BLaER1 treated with 17β-estradiol and CSF1 and Interleukin-3, amounts not matched to agents 10 nM and 100 nM (cell line): ENCODE data around the gene PHF19.

ENCODE experiments used
- H3K27ac ChIP-seq, 11 experiments: shearing (Covaris generic); formaldehyde crosslinking; 2 replicates each; pipeline ENCODE4 v1.8.1; 2022
- H3K27me3 ChIP-seq, 11 experiments: shearing (Covaris generic); formaldehyde crosslinking; 2 replicates each; pipeline ENCODE4 v1.8.1; 2022
- H3K36me3 ChIP-seq, 11 experiments: shearing (Covaris generic); formaldehyde crosslinking; 2 replicates each; pipeline ENCODE4 v1.8.1; 2022
- H3K4me1 ChIP-seq, 10 experiments: shearing (Covaris generic); formaldehyde crosslinking; 2 replicates each; pipeline ENCODE4 v1.8.1; 2022
- H3K4me2 ChIP-seq, 11 experiments: shearing (Covaris generic); formaldehyde crosslinking; 2 replicates each; pipeline ENCODE4 v1.8.1; 2022
- H3K4me3 ChIP-seq, 10 experiments: shearing (Covaris generic); formaldehyde crosslinking; 2 replicates each; pipeline ENCODE4 v1.8.1; 2022
- H3K9ac ChIP-seq, 11 experiments: shearing (Covaris generic); formaldehyde crosslinking; 2 replicates each; pipeline ENCODE4 v1.8.1; 2022
- H3K9me3 ChIP-seq, 11 experiments: shearing (Covaris generic); formaldehyde crosslinking; replicated peaks in 1 of 11; 2 replicates each; pipeline ENCODE4 v1.8.1; 2022
- H4K20me1 ChIP-seq, 11 experiments: shearing (Covaris generic); formaldehyde crosslinking; 2 replicates each; pipeline ENCODE4 v1.8.1; 2022
- Cebpa-rat ChIP-seq, 11 experiments: shearing (Covaris generic); IDR thresholded peaks; 2 replicates each; pipeline ENCODE4 v1.8.1; 2022

Gene PHF19

GRCh38 chr9:120839146-120839545 is 37.8 kb downstream of the PHF19 start:
- H3K36me3 ChIP-seq = no peaks in the 10 kb centered on the region; a peak in 1 of 22 replicates
- peaks cover 0 to 10% (median 3%) of the 10 kb centered on the region in 10 experiments; a peak in 3 of 20 replicates for H3K4me1 ChIP-seq
- H3K9me3 ChIP-seq = peaks cover 18 to 34% (median 31%) of the 10 kb centered on the region in 11 experiments
- no peak for TF ChIP-seq Cebpa-rat (IDR thresholded peaks at IDR 0.05)
- H4K20me1 ChIP-seq = no peaks in the 10 kb centered on the region
- no peak overlapping the region for H3K9ac ChIP-seq
- no peak overlapping the region for H3K27ac ChIP-seq
- no peak overlapping the region for H3K4me2 ChIP-seq
- H3K27me3 ChIP-seq = peaks cover 24 to 31% (median 27%) of the 10 kb centered on the region in 11 experiments
- no peak overlapping the region for H3K4me3 ChIP-seq

- no peaks in the 10 kb centered on the region for H4K20me1 ChIP-seq
- no peak overlapping the region for H3K4me3 ChIP-seq
- H3K36me3 ChIP-seq = no peaks in the 10 kb centered on the region; a peak in 1 of 22 replicates
- TF ChIP-seq Cebpa-rat (IDR thresholded peaks at IDR 0.05) = no peak
- H3K4me2 ChIP-seq = no peak overlapping the region
- H3K9ac ChIP-seq = no peak overlapping the region
- H3K9me3 ChIP-seq = peaks cover 7 to 22% (median 19%) of the 10 kb centered on the region in 11 experiments
- H3K4me1 ChIP-seq = peaks cover 0 to 6% (median 2%) of the 10 kb centered on the region in 10 experiments; a peak in 3 of 20 replicates
- peaks cover 13 to 18% (median 15%) of the 10 kb centered on the region in 11 experiments for H3K27me3 ChIP-seq
- no peak overlapping the region for H3K27ac ChIP-seq
Observed at GRCh38 chr9:120837921-120838320, 39.1 kb downstream of the PHF19 start.

- Histone ChIP-seq H3K9ac (no peak overlapping the region), H3K4me3 (no peak overlapping the region), H3K36me3 (0 out of 22 replicates have a peak, but pooled peaks cover 0 to 9% (median 0%) of the 10 kb centered on the region in 11 experiments), H3K27me3 (no peaks in the 10 kb centered on the region), H3K9me3 (no peaks in the 10 kb centered on the region), H4K20me1 (no peaks in the 10 kb centered on the region), H3K4me2 (no peak overlapping the region), H3K4me1 (no peaks in the 10 kb centered on the region), H3K27ac (no peak overlapping the region)
- TF ChIP-seq Cebpa-rat (IDR thresholded peaks at IDR 0.05) = no peak
Observed at GRCh38 chr9:120833325-120833724, 43.7 kb downstream of the PHF19 start.

- Histone ChIP-seq H3K9ac (no peak overlapping the region), H3K4me1 (no peaks in the 10 kb centered on the region), H3K4me3 (no peak overlapping the region), H4K20me1 (no peaks in the 10 kb centered on the region), H3K27me3 (no peaks in the 10 kb centered on the region), H3K36me3 (0 out of 22 replicates have a peak, but pooled peaks cover 0 to 9% (median 0%) of the 10 kb centered on the region in 11 experiments), H3K9me3 (no peaks in the 10 kb centered on the region), H3K27ac (no peak overlapping the region), H3K4me2 (no peak overlapping the region)
- no peak for TF ChIP-seq Cebpa-rat (IDR thresholded peaks at IDR 0.05)
Observed at GRCh38 chr9:120832807-120833206, 44.2 kb downstream of the PHF19 start.

GRCh38 chr9:120830865-120831264 is 46.1 kb downstream of the PHF19 start:
- no peak for TF ChIP-seq Cebpa-rat (IDR thresholded peaks at IDR 0.05)
- no peaks in the 10 kb centered on the region for H3K4me1 ChIP-seq
- H3K27me3 ChIP-seq = no peaks in the 10 kb centered on the region
- H4K20me1 ChIP-seq = no peaks in the 10 kb centered on the region
- H3K36me3 ChIP-seq = peaks cover 0 to 13% (median 0%) of the 10 kb centered on the region in 11 experiments; a peak in 2 of 22 replicates
- H3K9ac ChIP-seq = no peak overlapping the region
- peaks cover 0 to 6% (median 2%) of the 10 kb centered on the region in 11 experiments; a peak in 4 of 22 replicates for H3K9me3 ChIP-seq
- H3K27ac ChIP-seq = no peak overlapping the region
- H3K4me3 ChIP-seq = no peak overlapping the region
- H3K4me2 ChIP-seq = no peak overlapping the region

- no peaks in the 10 kb centered on the region for H3K4me1 ChIP-seq
- H3K9me3 ChIP-seq = peaks cover 0 to 11% (median 5%) of the 10 kb centered on the region in 11 experiments; a peak in 5 of 22 replicates
- no peak overlapping the region for H3K4me2 ChIP-seq
- peaks cover 0 to 13% (median 0%) of the 10 kb centered on the region in 11 experiments; a peak in 2 of 22 replicates for H3K36me3 ChIP-seq
- H4K20me1 ChIP-seq = no peaks in the 10 kb centered on the region
- no peak for TF ChIP-seq Cebpa-rat (IDR thresholded peaks at IDR 0.05)
- no peak overlapping the region for H3K9ac ChIP-seq
- no peaks in the 10 kb centered on the region for H3K27me3 ChIP-seq
- H3K27ac ChIP-seq = no peak overlapping the region
- no peak overlapping the region for H3K4me3 ChIP-seq
Observed at GRCh38 chr9:120830151-120830550, 46.8 kb downstream of the PHF19 start.

- no peaks in the 10 kb centered on the region for H4K20me1 ChIP-seq
- no peaks in the 10 kb centered on the region for H3K4me1 ChIP-seq
- H3K4me2 ChIP-seq = no peak overlapping the region
- peaks cover 0 to 11% (median 9%) of the 10 kb centered on the region in 11 experiments; a peak in 7 of 22 replicates for H3K9me3 ChIP-seq
- H3K27me3 ChIP-seq = no peaks in the 10 kb centered on the region
- no peak overlapping the region for H3K27ac ChIP-seq
- H3K36me3 ChIP-seq = peaks cover 0 to 13% (median 0%) of the 10 kb centered on the region in 11 experiments; a peak in 5 of 22 replicates
- H3K4me3 ChIP-seq = no peak overlapping the region
- no peak overlapping the region for H3K9ac ChIP-seq
- TF ChIP-seq Cebpa-rat (IDR thresholded peaks at IDR 0.05) = no peak
Observed at GRCh38 chr9:120829650-120830049, 47.3 kb downstream of the PHF19 start.

- Histone ChIP-seq H3K36me3 (peaks cover 0 to 4% (median 0%) of the 10 kb centered on the region in 11 experiments; a peak in 3 of 22 replicates), H3K9me3 (peaks cover 0 to 9% (median 0%) of the 10 kb centered on the region in 11 experiments; a peak in 3 of 22 replicates), H3K4me2 (no peak overlapping the region), H4K20me1 (no peaks in the 10 kb centered on the region), H3K4me3 (no peak overlapping the region), H3K27ac (no peak overlapping the region), H3K9ac (no peak overlapping the region), H3K4me1 (peaks cover 0 to 9% (median 2%) of the 10 kb centered on the region in 10 experiments; a peak in 8 of 20 replicates), H3K27me3 (no peaks in the 10 kb centered on the region)
- TF ChIP-seq Cebpa-rat (IDR thresholded peaks at IDR 0.05) = no peak
Observed at GRCh38 chr9:120820095-120820494, 56.9 kb downstream of the PHF19 start.

GRCh38 chr9:120818595-120818994 is 58.4 kb downstream of the PHF19 start:
- H3K4me1 ChIP-seq = peaks cover 0 to 9% (median 2%) of the 10 kb centered on the region in 10 experiments; a peak in 8 of 20 replicates
- H3K4me2 ChIP-seq = no peak overlapping the region
- no peak for TF ChIP-seq Cebpa-rat (IDR thresholded peaks at IDR 0.05)
- no peaks in the 10 kb centered on the region for H4K20me1 ChIP-seq
- no peaks in the 10 kb centered on the region for H3K27me3 ChIP-seq
- H3K4me3 ChIP-seq = no peak overlapping the region
- H3K36me3 ChIP-seq = peaks cover 0 to 3% (median 0%) of the 10 kb centered on the region in 11 experiments; a peak in 1 of 22 replicates
- H3K9ac ChIP-seq = no peak overlapping the region
- no peaks in the 10 kb centered on the region for H3K9me3 ChIP-seq
- H3K27ac ChIP-seq = no peak overlapping the region

GRCh38 chr9:120815075-120815474 is 61.9 kb downstream of the PHF19 start:
- Histone ChIP-seq H3K27ac (no peak overlapping the region), H3K27me3 (no peaks in the 10 kb centered on the region), H3K4me3 (no peak overlapping the region), H3K9ac (no peak overlapping the region), H3K4me2 (peak overlapping the region in 5 of 11 experiments; percentile 13 to 36 (median 25); a peak in 3 of 22 replicates), H3K9me3 (peaks cover 0 to 8% (median 0%) of the 10 kb centered on the region in 11 experiments; a peak in 4 of 22 replicates), H4K20me1 (no peaks in the 10 kb centered on the region), H3K36me3 (0 out of 22 replicates have a peak, but pooled peaks cover 0 to 3% (median 0%) of the 10 kb centered on the region in 11 experiments), H3K4me1 (peaks cover 0 to 9% (median 2%) of the 10 kb centered on the region in 10 experiments; a peak in 8 of 20 replicates)
- no peak for TF ChIP-seq Cebpa-rat (IDR thresholded peaks at IDR 0.05)
